Measurements from ENCODE around the gene DUS1L. TPM values are rescaled to one million over a fixed set of nuclear protein-coding genes. Genes with fewer than 3 reads are reported as not detected.

DUS1L gene
- total and polyA plus RNA-seq, 2 donors (not counting 1 experiment from before 2014, with no cell fraction given): 109 to 241 TPM

DNA sequence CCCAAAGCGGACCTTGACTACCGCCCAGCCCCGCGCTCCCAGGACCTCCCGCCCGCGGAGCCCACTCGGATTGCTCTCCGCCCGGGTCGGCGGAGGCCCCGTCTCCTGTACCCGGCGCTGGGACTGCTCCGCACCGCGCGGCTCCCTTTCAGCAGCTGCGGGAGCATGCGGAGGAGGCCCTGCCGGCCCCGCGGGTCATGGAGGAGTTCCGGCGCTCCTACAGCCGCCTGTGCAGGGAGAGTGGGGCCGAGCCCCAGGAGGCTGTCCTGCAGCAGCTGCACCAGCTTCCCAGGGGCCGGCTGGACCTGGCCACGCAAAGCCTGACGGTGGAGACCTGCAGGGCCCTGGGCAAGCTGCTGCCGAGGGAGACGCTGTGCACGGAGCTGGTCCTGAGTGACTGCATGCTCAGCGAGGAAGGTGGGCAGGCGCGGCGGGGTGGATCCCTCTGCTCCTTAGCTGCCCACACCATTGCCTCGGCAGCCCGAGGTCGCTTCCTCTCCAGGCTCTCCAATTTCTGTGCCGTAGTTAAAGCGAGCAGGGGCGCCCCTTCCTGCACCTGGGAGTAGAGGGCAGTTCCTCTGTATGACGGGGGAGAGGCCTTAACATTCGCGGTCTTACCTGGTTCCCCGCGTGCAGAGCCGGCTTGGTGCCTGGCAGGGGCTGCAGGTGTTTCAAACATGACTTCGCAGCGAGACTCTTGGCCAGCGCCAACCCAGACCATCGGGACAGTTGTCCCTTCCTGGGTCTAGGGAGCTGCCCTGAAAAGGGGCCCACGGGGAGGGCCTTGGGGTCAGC is 42.0 kb downstream of the DUS1L start:
- peak overlapping the region; percentile 80 for H3K9ac ChIP-seq (ENCODE audit: low read length)
- H3K27ac ChIP-seq (ENCODE audit: low read length in 2 of 2): no peak overlapping the region
- no peaks in the 10 kb centered on the region for H3K9me3 ChIP-seq (ENCODE audit: control extremely low read depth in 1 of 3, control insufficient read depth in 2 of 3, insufficient read depth in 1 of 3, low read length in 2 of 3)
- peak overlapping the region; percentile 95 for H3K4me2 ChIP-seq (replicated peaks; ENCODE audit: low read depth, low read length, poor library complexity, severe bottlenecking)
- H3K4me3 ChIP-seq (ENCODE audit: control extremely low read depth in 1 of 5, extremely low read depth in 1 of 5, insufficient read depth in 1 of 5, low read depth in 2 of 5, low read length in 4 of 5): peak overlapping the region; percentile 21 to 85 (median 73)
- DNase-seq (no peak), ATAC-seq (ENCODE audit: low read depth) (no peak)
- no peaks in the 10 kb centered on the region for H3K27me3 Mint-ChIP-seq
- H3K27me3 ChIP-seq (replicated peaks in 1 of 4; ENCODE audit: control extremely low read depth in 1 of 4, control insufficient read depth in 3 of 4, insufficient read depth in 4 of 4, low read length in 3 of 4): peaks cover 0 to 15% (median 0%) of the 10 kb centered on the region in 4 experiments
- H3K27ac Mint-ChIP-seq: no peak overlapping the region
- peaks cover 23% of the 10 kb centered on the region for H3K79me2 ChIP-seq (ENCODE audit: control insufficient read depth, insufficient read depth, low read length)
- no peaks in the 10 kb centered on the region for H3K9me3 Mint-ChIP-seq (ENCODE audit: insufficient read depth)
- 5% methylated on average over 55 of the region's 55 CpGs for WGBS (ENCODE audit: insufficient coverage)
- H3K4me1 ChIP-seq (ENCODE audit: control insufficient read depth in 2 of 2, insufficient read depth in 2 of 2, low read length in 2 of 2): peaks cover 14 to 33% of the 10 kb centered on the region in 2 donors
- H2AFZ ChIP-seq (ENCODE audit: insufficient read depth, low read depth, low read length, poor library complexity, severe bottlenecking): peak overlapping the region; percentile 88
- CTCF ChIA-PET: interaction anchor here (0.6 to 7.2 kb wide), 3 partner anchors 14 to 438 kb away, joined by 3 to 91 read pairs (median 10); partner anchors contain the start of gene DCXR
- no peaks in the 10 kb centered on the region for H3K36me3 ChIP-seq (replicated peaks in 1 of 2; ENCODE audit: control extremely low read depth in 1 of 2, control insufficient read depth in 1 of 2, extremely low read depth in 1 of 2, insufficient read depth in 2 of 2, low read length in 1 of 2)
- H3K4me3 Mint-ChIP-seq: peak overlapping the region; percentile 83
- H4K20me1 ChIP-seq (ENCODE audit: control insufficient read depth, insufficient read depth, low read length, poor library complexity, severe bottlenecking): peaks cover 38% of the 10 kb centered on the region
- POLR2A ChIA-PET: interaction anchor here (0.7 to 1.5 kb wide), 3 partner anchors 14 to 169 kb away, joined by 4 to 13 read pairs (median 5); partner anchors contain the start of genes ASPSCR1 and DCXR
- intact Hi-C loops (cut with micrococcal nuclease): loop anchor here (1.0 to 2.0 kb wide), 8 partner anchors 14 to 163 kb away; partner anchors contain the start of genes ARHGDIA, ASPSCR1, DCXR and FASN
- H3K4me1 Mint-ChIP-seq: peaks cover 15% of the 10 kb centered on the region
- no peak for TF ChIP-seq EZH2 (IDR thresholded peaks at IDR 0.05; ENCODE audit: borderline replicate concordance, insufficient read depth, low read depth, low read length, poor library complexity, severe bottlenecking)
- TF ChIP-seq, protein P1, sequence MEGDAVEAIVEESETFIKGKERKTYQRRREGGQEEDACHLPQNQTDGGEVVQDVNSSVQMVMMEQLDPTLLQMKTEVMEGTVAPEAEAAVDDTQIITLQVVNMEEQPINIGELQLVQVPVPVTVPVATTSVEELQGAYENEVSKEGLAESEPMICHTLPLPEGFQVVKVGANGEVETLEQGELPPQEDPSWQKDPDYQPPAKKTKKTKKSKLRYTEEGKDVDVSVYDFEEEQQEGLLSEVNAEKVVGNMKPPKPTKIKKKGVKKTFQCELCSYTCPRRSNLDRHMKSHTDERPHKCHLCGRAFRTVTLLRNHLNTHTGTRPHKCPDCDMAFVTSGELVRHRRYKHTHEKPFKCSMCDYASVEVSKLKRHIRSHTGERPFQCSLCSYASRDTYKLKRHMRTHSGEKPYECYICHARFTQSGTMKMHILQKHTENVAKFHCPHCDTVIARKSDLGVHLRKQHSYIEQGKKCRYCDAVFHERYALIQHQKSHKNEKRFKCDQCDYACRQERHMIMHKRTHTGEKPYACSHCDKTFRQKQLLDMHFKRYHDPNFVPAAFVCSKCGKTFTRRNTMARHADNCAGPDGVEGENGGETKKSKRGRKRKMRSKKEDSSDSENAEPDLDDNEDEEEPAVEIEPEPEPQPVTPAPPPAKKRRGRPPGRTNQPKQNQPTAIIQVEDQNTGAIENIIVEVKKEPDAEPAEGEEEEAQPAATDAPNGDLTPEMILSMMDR (IDR thresholded peaks at IDR 0.05): no peak
